ENCODE results near the gene HSPH1.

DNA sequence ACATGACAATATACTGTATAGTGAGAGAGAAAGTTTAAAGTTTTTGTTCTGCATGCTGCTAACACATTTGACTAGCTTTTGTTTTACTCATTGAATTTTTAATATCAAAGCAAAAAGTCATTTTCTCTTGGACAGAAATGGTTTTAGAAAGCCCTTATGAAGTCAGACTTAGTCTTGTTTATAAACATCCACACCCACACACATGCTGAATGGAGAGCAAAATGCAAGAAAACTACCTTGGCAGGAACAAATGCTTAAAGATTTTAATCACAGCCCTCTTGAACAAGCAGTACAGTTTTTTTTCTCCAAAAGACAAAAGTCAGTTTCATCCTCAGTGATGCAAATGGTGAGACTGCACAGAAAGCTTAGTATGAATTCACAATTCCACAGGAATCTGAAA is 25.0 kb downstream of the HSPH1 start:
- TF ChIP-seq, protein P1, sequence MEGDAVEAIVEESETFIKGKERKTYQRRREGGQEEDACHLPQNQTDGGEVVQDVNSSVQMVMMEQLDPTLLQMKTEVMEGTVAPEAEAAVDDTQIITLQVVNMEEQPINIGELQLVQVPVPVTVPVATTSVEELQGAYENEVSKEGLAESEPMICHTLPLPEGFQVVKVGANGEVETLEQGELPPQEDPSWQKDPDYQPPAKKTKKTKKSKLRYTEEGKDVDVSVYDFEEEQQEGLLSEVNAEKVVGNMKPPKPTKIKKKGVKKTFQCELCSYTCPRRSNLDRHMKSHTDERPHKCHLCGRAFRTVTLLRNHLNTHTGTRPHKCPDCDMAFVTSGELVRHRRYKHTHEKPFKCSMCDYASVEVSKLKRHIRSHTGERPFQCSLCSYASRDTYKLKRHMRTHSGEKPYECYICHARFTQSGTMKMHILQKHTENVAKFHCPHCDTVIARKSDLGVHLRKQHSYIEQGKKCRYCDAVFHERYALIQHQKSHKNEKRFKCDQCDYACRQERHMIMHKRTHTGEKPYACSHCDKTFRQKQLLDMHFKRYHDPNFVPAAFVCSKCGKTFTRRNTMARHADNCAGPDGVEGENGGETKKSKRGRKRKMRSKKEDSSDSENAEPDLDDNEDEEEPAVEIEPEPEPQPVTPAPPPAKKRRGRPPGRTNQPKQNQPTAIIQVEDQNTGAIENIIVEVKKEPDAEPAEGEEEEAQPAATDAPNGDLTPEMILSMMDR (IDR thresholded peaks at IDR 0.05), result no peak
- no peak for TF ChIP-seq POLR2A (IDR thresholded peaks at IDR 0.05)

Measured in adrenal gland (tissue), 5 donors.